Measurements from ENCODE around the gene SUMF2.

DNA sequence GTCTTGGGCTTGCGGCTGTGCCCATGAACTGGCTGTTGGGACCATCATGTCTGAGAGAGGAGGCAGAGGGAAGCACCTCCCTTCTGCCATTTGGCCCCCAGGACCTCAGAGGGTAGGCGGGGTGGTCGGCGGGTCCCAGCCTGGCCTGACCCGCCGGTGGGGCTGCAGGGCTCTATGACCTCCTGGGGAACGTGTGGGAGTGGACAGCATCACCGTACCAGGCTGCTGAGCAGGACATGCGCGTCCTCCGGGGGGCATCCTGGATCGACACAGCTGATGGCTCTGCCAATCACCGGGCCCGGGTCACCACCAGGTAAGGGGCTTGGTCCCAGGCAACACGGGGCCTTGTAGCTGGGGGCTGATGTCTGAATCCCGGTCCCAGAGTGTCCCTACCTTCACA, 14.1 kb downstream of the SUMF2 start:
- TF ChIP-seq EP300 (IDR thresholded peaks at IDR 0.05) (no peak), POLR2A (IDR thresholded peaks at IDR 0.05) (no peak), POLR2AphosphoS5 (IDR thresholded peaks at IDR 0.05) (no peak)
- TF ChIP-seq, protein P1, sequence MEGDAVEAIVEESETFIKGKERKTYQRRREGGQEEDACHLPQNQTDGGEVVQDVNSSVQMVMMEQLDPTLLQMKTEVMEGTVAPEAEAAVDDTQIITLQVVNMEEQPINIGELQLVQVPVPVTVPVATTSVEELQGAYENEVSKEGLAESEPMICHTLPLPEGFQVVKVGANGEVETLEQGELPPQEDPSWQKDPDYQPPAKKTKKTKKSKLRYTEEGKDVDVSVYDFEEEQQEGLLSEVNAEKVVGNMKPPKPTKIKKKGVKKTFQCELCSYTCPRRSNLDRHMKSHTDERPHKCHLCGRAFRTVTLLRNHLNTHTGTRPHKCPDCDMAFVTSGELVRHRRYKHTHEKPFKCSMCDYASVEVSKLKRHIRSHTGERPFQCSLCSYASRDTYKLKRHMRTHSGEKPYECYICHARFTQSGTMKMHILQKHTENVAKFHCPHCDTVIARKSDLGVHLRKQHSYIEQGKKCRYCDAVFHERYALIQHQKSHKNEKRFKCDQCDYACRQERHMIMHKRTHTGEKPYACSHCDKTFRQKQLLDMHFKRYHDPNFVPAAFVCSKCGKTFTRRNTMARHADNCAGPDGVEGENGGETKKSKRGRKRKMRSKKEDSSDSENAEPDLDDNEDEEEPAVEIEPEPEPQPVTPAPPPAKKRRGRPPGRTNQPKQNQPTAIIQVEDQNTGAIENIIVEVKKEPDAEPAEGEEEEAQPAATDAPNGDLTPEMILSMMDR (IDR thresholded peaks at IDR 0.05), result no peak

Measured in gastroesophageal sphincter (tissue), 3 donors.